A204.1 (cell line): ENCODE results near the gene TUSC1.
"Not testable (repeated sequence)": the region's sequence is repeated elsewhere in the genome, so short reads cannot be mapped to it uniquely, and the experiment has no call there.

Experiments
- FAIRE-seq: peaks from 2 replicates; lab custom pipeline; 2012; peaks lifted over from hg19 to GRCh38; lab: Jason Lieb, UNC

Gene TUSC1

GRCh38 chr9:25678147-25678666 is at the start of gene TUSC1:
Gene TUSC1 (minus strand): TSS chr9:25678444. CDS start chr9:25678312, 132 bp downstream.
- no peak for FAIRE-seq

- FAIRE-seq = no peak
These were observed 48.7 kb upstream of the TUSC1 start for GRCh38 chr9:25726871-25727410.

GRCh38 chr9:25724424-25724823 is 46.2 kb upstream of the TUSC1 start:
- no peak for FAIRE-seq

GRCh38 chr9:25716220-25716872 is 38.1 kb upstream of the TUSC1 start:
- no peak for FAIRE-seq

GRCh38 chr9:25709941-25710340 is 31.7 kb upstream of the TUSC1 start:
- no peak for FAIRE-seq

- FAIRE-seq = no peak
These were observed 26.6 kb upstream of the TUSC1 start for GRCh38 chr9:25704800-25705199.

- FAIRE-seq = no peak
These were observed 25.6 kb upstream of the TUSC1 start for GRCh38 chr9:25703701-25704357.

GRCh38 chr9:25702536-25702935 is 24.3 kb upstream of the TUSC1 start:
- no peak for FAIRE-seq

- not testable (repeated sequence) for FAIRE-seq
These were observed 22.7 kb upstream of the TUSC1 start for GRCh38 chr9:25700899-25701298.

- no peak for FAIRE-seq
These were observed 22.2 kb upstream of the TUSC1 start for GRCh38 chr9:25700430-25700829.

GRCh38 chr9:25691786-25692185 is 13.5 kb upstream of the TUSC1 start:
- FAIRE-seq = no peak

GRCh38 chr9:25684321-25684720 is 6.1 kb upstream of the TUSC1 start:
- FAIRE-seq = no peak

GRCh38 chr9:25681266-25681665 is 3.0 kb upstream of the TUSC1 start:
- no peak for FAIRE-seq

- no peak for FAIRE-seq
These were observed 659 bp upstream of the TUSC1 start for GRCh38 chr9:25678846-25679360.

- FAIRE-seq = no peak
These were observed 720 bp downstream of the TUSC1 start for GRCh38 chr9:25677301-25678146.

- FAIRE-seq = not testable (repeated sequence)
These were observed 2.4 kb downstream of the TUSC1 start for GRCh38 chr9:25675858-25676257.

- FAIRE-seq = no peak
These were observed 19.7 kb downstream of the TUSC1 start for GRCh38 chr9:25658571-25658970.

GRCh38 chr9:25654417-25654816 is 23.8 kb downstream of the TUSC1 start:
- no peak for FAIRE-seq

GRCh38 chr9:25648116-25648515 is 30.1 kb downstream of the TUSC1 start:
- no peak for FAIRE-seq

- FAIRE-seq = no peak
These were observed 42.2 kb downstream of the TUSC1 start for GRCh38 chr9:25636026-25636425.

- no peak for FAIRE-seq
These were observed 49.0 kb downstream of the TUSC1 start for GRCh38 chr9:25629231-25629630.
